Neural progenitor cell (in vitro differentiated cells): Measurements from ENCODE around the gene USP15. TPM values are rescaled to one million over a fixed set of nuclear protein-coding genes. Genes with fewer than 3 reads are reported as not detected.

ENCODE experiments used
- DNase-seq: peaks from one replicate; pipeline ENCODE4 v3.0.0-alpha.2; 2016; ENCODE audit warnings: low spot score
- H2AFZ ChIP-seq: fragments of 200-600 bp; sonication (generic); replicated peaks from 2 replicates; pipeline ENCODE4 v1.6.1; 2016; ENCODE audit warnings: antibody characterized with exemption
- H3F3A ChIP-seq: fragments of 200-600 bp; sonication (generic); 2 replicates; pipeline ENCODE4 v1.6.1; 2016; ENCODE audit warnings: antibody characterized with exemption, low read depth
- H3K27ac ChIP-seq: fragments of 200-600 bp; sonication (generic); 2 replicates; pipeline ENCODE4 v1.5.1; 2016; ENCODE audit warnings: mild to moderate bottlenecking
- H3K27me3 ChIP-seq: fragments of 200-600 bp; sonication (generic); 2 replicates; pipeline ENCODE4 v1.6.1; 2016; ENCODE audit warnings: mild to moderate bottlenecking, moderate library complexity
- H3K36me3 ChIP-seq: fragments of 200-600 bp; sonication (generic); 2 replicates; pipeline ENCODE4 v1.5.1; 2016
- H3K4me1 ChIP-seq: fragments of 200-600 bp; sonication (generic); 2 replicates; pipeline ENCODE4 v1.6.1; 2016; ENCODE audit warnings: mixed run types
- H3K4me2 ChIP-seq: fragments of 200-600 bp; sonication (generic); 2 replicates; pipeline ENCODE4 v1.6.1; 2016
- H3K4me3 ChIP-seq: fragments of 200-600 bp; sonication (generic); 2 replicates; pipeline ENCODE4 v1.5.1; 2016
- H3K79me2 ChIP-seq: fragments of 200-600 bp; sonication (generic); 2 replicates; pipeline ENCODE4 v1.6.1; 2016; ENCODE audit warnings: low read depth
- H3K9ac ChIP-seq: fragments of 200-600 bp; sonication (generic); 2 replicates; pipeline ENCODE4 v1.6.1; 2016
- H3K9me3 ChIP-seq: fragments of 200-600 bp; sonication (generic); 2 replicates; pipeline ENCODE4 v1.5.1; 2016; ENCODE audit warnings: low read depth
- H4K20me1 ChIP-seq: fragments of 200-600 bp; sonication (generic); 2 replicates; pipeline ENCODE4 v1.6.1; 2016; ENCODE audit warnings: low read depth
- H3K27ac Mint-ChIP-seq: 3 replicates; pipeline ENCODE4 v1.8.0; 2021; ENCODE audit warnings: mixed read lengths
- H3K27me3 Mint-ChIP-seq: 2 replicates; pipeline ENCODE4 v1.8.0; 2022; ENCODE audit warnings: low read depth, mild to moderate bottlenecking, inconsistent platforms, moderate library complexity, mixed read lengths; ENCODE audit not compliant: insufficient read depth
- H3K36me3 Mint-ChIP-seq: 3 replicates; pipeline ENCODE4 v1.8.0; 2021; ENCODE audit warnings: mixed read lengths
- H3K4me1 Mint-ChIP-seq: 3 replicates; pipeline ENCODE4 v1.8.0; 2021; ENCODE audit warnings: mixed read lengths
- H3K4me3 Mint-ChIP-seq: 3 replicates; pipeline ENCODE4 v1.8.0; 2021; ENCODE audit warnings: mild to moderate bottlenecking, moderate library complexity, mixed read lengths
- H3K9me3 Mint-ChIP-seq: 3 replicates; pipeline ENCODE4 v1.8.0; 2020; ENCODE audit warnings: mixed read lengths
- EZH2 ChIP-seq: fragments of 200-600 bp; sonication (generic); IDR thresholded peaks from 2 replicates; pipeline ENCODE4 v1.6.1; 2017; ENCODE audit warnings: antibody characterized with exemption, mild to moderate bottlenecking, moderate library complexity
- EZH2phosphoT487 ChIP-seq: fragments of 200-600 bp; sonication (generic); IDR thresholded peaks from 2 replicates; pipeline ENCODE4 v1.6.1; 2017; ENCODE audit warnings: antibody characterized with exemption
- total RNA-seq: library from RNA; depleted of rRNA; stranded (reverse); fragments of >200 nt; gene quantifications from 2 replicates; pipeline ENCODE4 v1.2.3, GENCODE V29; 2015; ENCODE audit warnings: low replicate concordance
- TF ChIP-seq, protein P1 (sequence below): fragments of 200-600 bp; sonication (generic); IDR thresholded peaks from 2 replicates; pipeline ENCODE4 v1.5.1; 2017; ENCODE audit warnings: antibody characterized with exemption, mild to moderate bottlenecking

USP15 gene
- total RNA-seq, 1 donor from 2014 or later = 36.0 TPM

- no peaks in the 10 kb centered on the region for H3K36me3 Mint-ChIP-seq
- no peak for DNase-seq
- no peak overlapping the region for H3K9ac ChIP-seq
- TF ChIP-seq, protein P1, sequence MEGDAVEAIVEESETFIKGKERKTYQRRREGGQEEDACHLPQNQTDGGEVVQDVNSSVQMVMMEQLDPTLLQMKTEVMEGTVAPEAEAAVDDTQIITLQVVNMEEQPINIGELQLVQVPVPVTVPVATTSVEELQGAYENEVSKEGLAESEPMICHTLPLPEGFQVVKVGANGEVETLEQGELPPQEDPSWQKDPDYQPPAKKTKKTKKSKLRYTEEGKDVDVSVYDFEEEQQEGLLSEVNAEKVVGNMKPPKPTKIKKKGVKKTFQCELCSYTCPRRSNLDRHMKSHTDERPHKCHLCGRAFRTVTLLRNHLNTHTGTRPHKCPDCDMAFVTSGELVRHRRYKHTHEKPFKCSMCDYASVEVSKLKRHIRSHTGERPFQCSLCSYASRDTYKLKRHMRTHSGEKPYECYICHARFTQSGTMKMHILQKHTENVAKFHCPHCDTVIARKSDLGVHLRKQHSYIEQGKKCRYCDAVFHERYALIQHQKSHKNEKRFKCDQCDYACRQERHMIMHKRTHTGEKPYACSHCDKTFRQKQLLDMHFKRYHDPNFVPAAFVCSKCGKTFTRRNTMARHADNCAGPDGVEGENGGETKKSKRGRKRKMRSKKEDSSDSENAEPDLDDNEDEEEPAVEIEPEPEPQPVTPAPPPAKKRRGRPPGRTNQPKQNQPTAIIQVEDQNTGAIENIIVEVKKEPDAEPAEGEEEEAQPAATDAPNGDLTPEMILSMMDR = no peak
- H3K36me3 ChIP-seq = no peaks in the 10 kb centered on the region
- H3K79me2 ChIP-seq = no peaks in the 10 kb centered on the region
- no peak overlapping the region for H3K4me2 ChIP-seq
- no peak overlapping the region for H3K27ac Mint-ChIP-seq
- H2AFZ ChIP-seq = no peak overlapping the region
- H3K4me3 Mint-ChIP-seq = no peak overlapping the region
- H3K4me1 ChIP-seq = peaks cover 5% of the 10 kb centered on the region
- no peaks in the 10 kb centered on the region for H4K20me1 ChIP-seq
- peak overlapping the region; percentile 12 for H3K27ac ChIP-seq
- H3F3A ChIP-seq = no peaks in the 10 kb centered on the region
- H3K27me3 ChIP-seq = no peaks in the 10 kb centered on the region
- peaks cover 14% of the 10 kb centered on the region for H3K4me1 Mint-ChIP-seq
- H3K4me3 ChIP-seq = no peak overlapping the region
- H3K9me3 Mint-ChIP-seq = no peaks in the 10 kb centered on the region
- H3K27me3 Mint-ChIP-seq = no peaks in the 10 kb centered on the region
- H3K9me3 ChIP-seq = no peaks in the 10 kb centered on the region
Measured at GRCh38 chr12:62250671-62251608, 9.3 kb upstream of the USP15 start.

DNA sequence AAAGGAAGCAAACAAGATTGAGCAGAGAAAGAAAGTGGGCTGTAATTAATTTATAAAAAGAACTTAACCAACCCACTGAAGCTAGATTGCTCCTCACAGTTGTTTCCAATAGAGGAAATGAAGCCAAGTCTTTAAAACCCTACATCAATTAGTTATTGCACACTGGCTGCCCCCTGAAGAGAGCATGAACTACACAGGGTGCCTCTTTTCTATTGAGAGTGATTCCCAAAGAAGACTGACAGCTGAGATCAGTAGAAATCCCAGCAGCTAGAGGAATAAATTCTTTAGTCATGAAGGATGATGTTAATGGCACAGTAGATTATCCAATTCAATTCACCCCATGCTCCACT is 8.6 kb upstream of the USP15 start:
- H3K4me3 ChIP-seq = no peak overlapping the region
- no peak for DNase-seq
- H3K4me1 ChIP-seq = peaks cover 5% of the 10 kb centered on the region
- H2AFZ ChIP-seq = no peak overlapping the region
- H3K79me2 ChIP-seq = no peaks in the 10 kb centered on the region
- no peaks in the 10 kb centered on the region for H3F3A ChIP-seq
- no peaks in the 10 kb centered on the region for H4K20me1 ChIP-seq
- H3K27me3 Mint-ChIP-seq = no peaks in the 10 kb centered on the region
- no peaks in the 10 kb centered on the region for H3K36me3 Mint-ChIP-seq
- H3K9ac ChIP-seq = no peak overlapping the region
- H3K27me3 ChIP-seq = no peaks in the 10 kb centered on the region
- H3K9me3 ChIP-seq = no peaks in the 10 kb centered on the region
- H3K27ac ChIP-seq = peak overlapping the region; percentile 12
- H3K4me3 Mint-ChIP-seq = no peak overlapping the region
- no peak overlapping the region for H3K4me2 ChIP-seq
- H3K4me1 Mint-ChIP-seq = peaks cover 14% of the 10 kb centered on the region
- no peaks in the 10 kb centered on the region for H3K9me3 Mint-ChIP-seq
- no peaks in the 10 kb centered on the region for H3K36me3 ChIP-seq
- TF ChIP-seq, protein P1 = no peak
- TF ChIP-seq EZH2 = no peak
- no peak for TF ChIP-seq EZH2phosphoT487
- H3K27ac Mint-ChIP-seq = no peak overlapping the region

GRCh38 chr12:62252576-62252975 is 7.6 kb upstream of the USP15 start:
- Histone ChIP-seq H3K79me2 (no peaks in the 10 kb centered on the region), H3K4me3 (no peak overlapping the region), H3K36me3 (no peaks in the 10 kb centered on the region), H4K20me1 (no peaks in the 10 kb centered on the region), H2AFZ (no peak overlapping the region), H3K4me2 (no peak overlapping the region), H3K27me3 (no peaks in the 10 kb centered on the region), H3K9me3 (no peaks in the 10 kb centered on the region), H3F3A (no peaks in the 10 kb centered on the region), H3K9ac (no peak overlapping the region), H3K4me1 (peaks cover 5% of the 10 kb centered on the region), H3K27ac (no peak overlapping the region)
- H3K4me3 Mint-ChIP-seq = no peak overlapping the region
- no peak for DNase-seq
- no peaks in the 10 kb centered on the region for H3K27me3 Mint-ChIP-seq
- H3K4me1 Mint-ChIP-seq = peaks cover 17% of the 10 kb centered on the region
- H3K9me3 Mint-ChIP-seq = no peaks in the 10 kb centered on the region
- no peak overlapping the region for H3K27ac Mint-ChIP-seq
- TF ChIP-seq, protein P1 = no peak
- TF ChIP-seq EZH2phosphoT487 (no peak), EZH2 (no peak)
- no peaks in the 10 kb centered on the region for H3K36me3 Mint-ChIP-seq
